WTC11 (cell line): ENCODE measurements around the gene SPTB. TPM values are rescaled to one million over a fixed set of nuclear protein-coding genes. Genes with fewer than 3 reads are reported as not detected.

Experiments
- ATAC-seq: fragments of 200-7000 bp; cut with Tn5 transposase; 2 replicates; pipeline ENCODE4 v1.10.0; 2021; ENCODE audit warnings: mild to moderate bottlenecking, moderate library complexity
- CTCF ChIA-PET: fragments of 300-600 bp; sonication (Branson Sonifier 250); formaldehyde crosslinking; loops from one replicate; lab custom pipeline; 2021; ENCODE audit warnings: antibody characterized with exemption; lab: Charles Lee
- POLR2A ChIA-PET: fragments of 350-600 bp; sonication (Branson Sonifier 250); formaldehyde crosslinking; loops from one replicate; lab custom pipeline; 2021; ENCODE audit warnings: antibody characterized with exemption; lab: Charles Lee
- DNase-seq: peaks from one replicate; pipeline ENCODE4 v3.0.0; 2021; ENCODE audit warnings: low spot score
- H3K27ac Mint-ChIP-seq: 2 replicates; pipeline ENCODE4 v1.8.0; 2021; ENCODE audit warnings: mixed read lengths
- H3K27me3 Mint-ChIP-seq: 2 replicates; pipeline ENCODE4 v1.8.0; 2021; ENCODE audit warnings: low read depth, mild to moderate bottlenecking, moderate library complexity, mixed read lengths
- H3K36me3 Mint-ChIP-seq: 2 replicates; pipeline ENCODE4 v1.8.0; 2021; ENCODE audit warnings: mixed read lengths
- H3K4me1 Mint-ChIP-seq: 2 replicates; pipeline ENCODE4 v1.8.0; 2022; ENCODE audit warnings: mixed read lengths
- H3K4me3 Mint-ChIP-seq: 2 replicates; pipeline ENCODE4 v1.8.0; 2021; ENCODE audit warnings: mild to moderate bottlenecking, moderate library complexity, mixed read lengths
- H3K9me3 Mint-ChIP-seq: 2 replicates; pipeline ENCODE4 v1.8.0; 2021; ENCODE audit warnings: mixed read lengths
- ATF2 ChIP-seq: sonication (generic); formaldehyde crosslinking; IDR thresholded peaks from 2 replicates; pipeline ENCODE4 v1.8.1; 2022; ENCODE audit warnings: low read depth, missing genetic modification reagents, borderline replicate concordance
- CDX4 ChIP-seq: fragments of 250-450 bp; sonication (Bioruptor Pico); IDR thresholded peaks from 2 replicates; pipeline ENCODE4 v1.9.0; 2021; ENCODE audit warnings: moderate library complexity, mild to moderate bottlenecking, inconsistent platforms, borderline replicate concordance
- CTCF ChIP-seq: fragments of 200-600 bp; IDR thresholded peaks from 2 replicates; pipeline ENCODE4 v1.8.0; 2022; ENCODE audit warnings: antibody characterized with exemption
- ELF4 ChIP-seq: sonication (generic); formaldehyde crosslinking; IDR thresholded peaks from 2 replicates; pipeline ENCODE4 v1.8.1; 2022; ENCODE audit warnings: low read depth, mild to moderate bottlenecking, moderate library complexity, missing genetic modification reagents
- JAZF1 ChIP-seq: fragments of 250-450 bp; sonication (Bioruptor Pico); IDR thresholded peaks from 2 replicates; pipeline ENCODE4 v1.9.0; 2021; ENCODE audit warnings: moderate library complexity, mild to moderate bottlenecking, inconsistent platforms
- NR1H2 ChIP-seq: sonication (generic); formaldehyde crosslinking; IDR thresholded peaks from 2 replicates; pipeline ENCODE4 v1.9.0; 2021; ENCODE audit warnings: mild to moderate bottlenecking, moderate library complexity, missing genetic modification reagents
- NR3C1 ChIP-seq: sonication (generic); formaldehyde crosslinking; conservative IDR thresholded peaks from 2 replicates; pipeline ENCODE4 v1.8.1; 2023; ENCODE audit warnings: low read depth, mild to moderate bottlenecking, missing genetic modification reagents
- OVOL2 ChIP-seq: fragments of 250-450 bp; sonication (Bioruptor Pico); IDR thresholded peaks from 2 replicates; pipeline ENCODE4 v1.9.0; 2021; ENCODE audit warnings: mild to moderate bottlenecking, borderline replicate concordance
- PREB ChIP-seq: sonication (generic); formaldehyde crosslinking; IDR thresholded peaks from 2 replicates; pipeline ENCODE4 v1.8.1; 2022; ENCODE audit warnings: mild to moderate bottlenecking, missing genetic modification reagents, moderate library complexity, borderline replicate concordance
- SMAD4 ChIP-seq: sonication (generic); formaldehyde crosslinking; IDR thresholded peaks from 2 replicates; pipeline ENCODE4 v1.8.0; 2022; ENCODE audit warnings: mild to moderate bottlenecking, missing genetic modification reagents
- SP1 ChIP-seq: sonication (generic); formaldehyde crosslinking; conservative IDR thresholded peaks from 2 replicates; pipeline ENCODE4 v1.8.1; 2022; ENCODE audit warnings: missing genetic modification reagents
- TCF7 ChIP-seq: sonication (generic); formaldehyde crosslinking; IDR thresholded peaks from 2 replicates; pipeline ENCODE4 v1.8.0; 2022; ENCODE audit warnings: mild to moderate bottlenecking, low read depth, missing genetic modification reagents, moderate library complexity
- ZNF121 ChIP-seq: sonication (generic); formaldehyde crosslinking; IDR thresholded peaks from 2 replicates; pipeline ENCODE4 v1.8.0; 2023; ENCODE audit warnings: missing genetic modification reagents
- ZNF263 ChIP-seq: sonication (generic); formaldehyde crosslinking; IDR thresholded peaks from 2 replicates; pipeline ENCODE4 v1.8.1; 2022; ENCODE audit warnings: low read depth, mild to moderate bottlenecking, moderate library complexity, missing genetic modification reagents
- ZNF317 ChIP-seq: sonication (generic); formaldehyde crosslinking; IDR thresholded peaks from 2 replicates; pipeline ENCODE4 v1.8.1; 2023; ENCODE audit warnings: low read depth, mild to moderate bottlenecking, moderate library complexity, missing genetic modification reagents, borderline replicate concordance
- ZSCAN18 ChIP-seq: fragments of 250-450 bp; sonication (Bioruptor Pico); IDR thresholded peaks from 2 replicates; pipeline ENCODE4 v2.1.2; 2022; ENCODE audit warnings: mild to moderate bottlenecking, moderate library complexity
- total RNA-seq: library from RNA; stranded (reverse); gene quantifications from 3 replicates; pipeline ENCODE4 v1.2.3, GENCODE V29; 2021
- TF ChIP-seq, protein P1 (sequence below): sonication (generic); formaldehyde crosslinking; conservative IDR thresholded peaks from 2 replicates; pipeline ENCODE4 v1.8.1; 2023; ENCODE audit warnings: mild to moderate bottlenecking, low read depth, missing genetic modification reagents, moderate library complexity
- TF ChIP-seq, protein P2 (sequence below): fragments of 250-450 bp; sonication (Bioruptor Pico); conservative IDR thresholded peaks from 2 replicates; pipeline ENCODE4 v1.9.0; 2021; ENCODE audit warnings: mild to moderate bottlenecking

Gene SPTB
- total RNA-seq, 1 experiment from 2014 or later, result 3.2 TPM

GRCh38 chr14:64768401-64769095 is 111.2 kb downstream of the SPTB start:
- POLR2A ChIA-PET, result no interaction called here
- peaks cover 30% of the 10 kb centered on the region for H3K4me1 Mint-ChIP-seq
- CTCF ChIA-PET, result interaction anchor here (0.6 to 11.4 kb wide), 9 partner anchors 10 to 207 kb away, joined by 3 to 75 read pairs (median 4); no protein-coding TSS in a partner anchor
- ATAC-seq, result no peak
- peaks cover 8% of the 10 kb centered on the region for H3K9me3 Mint-ChIP-seq
- H3K27ac Mint-ChIP-seq, result no peak overlapping the region
- H3K36me3 Mint-ChIP-seq, result peaks cover 12% of the 10 kb centered on the region
- no peak for DNase-seq
- H3K27me3 Mint-ChIP-seq, result peaks cover 14% of the 10 kb centered on the region
- TF ChIP-seq TCF7 (no peak), CDX4 (CRISPR knock-in tag) (no peak), PREB (CRISPR knock-in tag) (no peak), NR3C1 (no peak), OVOL2 (CRISPR knock-in tag) (no peak), ATF2 (no peak), ZSCAN18 (CRISPR knock-in tag) (no peak)
- TF ChIP-seq, protein P1, sequence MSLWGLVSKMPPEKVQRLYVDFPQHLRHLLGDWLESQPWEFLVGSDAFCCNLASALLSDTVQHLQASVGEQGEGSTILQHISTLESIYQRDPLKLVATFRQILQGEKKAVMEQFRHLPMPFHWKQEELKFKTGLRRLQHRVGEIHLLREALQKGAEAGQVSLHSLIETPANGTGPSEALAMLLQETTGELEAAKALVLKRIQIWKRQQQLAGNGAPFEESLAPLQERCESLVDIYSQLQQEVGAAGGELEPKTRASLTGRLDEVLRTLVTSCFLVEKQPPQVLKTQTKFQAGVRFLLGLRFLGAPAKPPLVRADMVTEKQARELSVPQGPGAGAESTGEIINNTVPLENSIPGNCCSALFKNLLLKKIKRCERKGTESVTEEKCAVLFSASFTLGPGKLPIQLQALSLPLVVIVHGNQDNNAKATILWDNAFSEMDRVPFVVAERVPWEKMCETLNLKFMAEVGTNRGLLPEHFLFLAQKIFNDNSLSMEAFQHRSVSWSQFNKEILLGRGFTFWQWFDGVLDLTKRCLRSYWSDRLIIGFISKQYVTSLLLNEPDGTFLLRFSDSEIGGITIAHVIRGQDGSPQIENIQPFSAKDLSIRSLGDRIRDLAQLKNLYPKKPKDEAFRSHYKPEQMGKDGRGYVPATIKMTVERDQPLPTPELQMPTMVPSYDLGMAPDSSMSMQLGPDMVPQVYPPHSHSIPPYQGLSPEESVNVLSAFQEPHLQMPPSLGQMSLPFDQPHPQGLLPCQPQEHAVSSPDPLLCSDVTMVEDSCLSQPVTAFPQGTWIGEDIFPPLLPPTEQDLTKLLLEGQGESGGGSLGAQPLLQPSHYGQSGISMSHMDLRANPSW, result no peak
- TF ChIP-seq, protein P2, sequence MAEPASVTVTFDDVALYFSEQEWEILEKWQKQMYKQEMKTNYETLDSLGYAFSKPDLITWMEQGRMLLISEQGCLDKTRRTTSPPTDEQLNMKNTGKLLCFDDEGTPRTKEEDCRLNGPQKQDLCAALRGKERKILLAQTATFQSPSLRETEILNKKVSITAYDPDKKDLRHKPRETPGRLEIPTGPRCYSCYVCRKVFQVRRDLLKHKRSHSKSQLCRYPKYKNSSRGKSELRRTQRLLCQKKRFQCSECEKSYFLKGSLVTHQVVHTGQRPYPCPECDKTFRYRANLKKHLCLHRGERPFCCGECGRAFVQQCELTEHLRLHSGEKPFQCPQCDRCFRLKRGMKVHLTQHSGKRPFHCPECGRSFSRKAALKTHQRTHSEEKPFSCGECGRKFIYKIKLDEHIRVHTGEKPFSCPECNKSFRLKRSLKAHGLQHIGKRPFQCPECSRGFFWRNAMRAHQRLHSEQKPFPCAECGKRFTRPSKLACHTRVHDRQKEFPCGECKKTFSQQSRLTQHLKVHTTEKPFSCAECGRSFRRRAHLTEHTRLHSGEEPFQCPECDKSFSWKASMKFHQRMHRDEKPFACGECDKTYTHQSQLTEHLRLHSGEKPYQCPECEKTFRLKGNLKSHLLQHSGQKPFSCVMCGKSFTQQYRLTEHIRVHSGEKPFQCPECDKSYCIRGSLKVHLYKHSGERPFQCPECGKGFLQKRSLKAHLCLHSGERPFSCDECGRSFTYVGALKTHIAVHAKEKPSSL (CRISPR knock-in tag), result no peak
- no peak overlapping the region for H3K4me3 Mint-ChIP-seq

DNA sequence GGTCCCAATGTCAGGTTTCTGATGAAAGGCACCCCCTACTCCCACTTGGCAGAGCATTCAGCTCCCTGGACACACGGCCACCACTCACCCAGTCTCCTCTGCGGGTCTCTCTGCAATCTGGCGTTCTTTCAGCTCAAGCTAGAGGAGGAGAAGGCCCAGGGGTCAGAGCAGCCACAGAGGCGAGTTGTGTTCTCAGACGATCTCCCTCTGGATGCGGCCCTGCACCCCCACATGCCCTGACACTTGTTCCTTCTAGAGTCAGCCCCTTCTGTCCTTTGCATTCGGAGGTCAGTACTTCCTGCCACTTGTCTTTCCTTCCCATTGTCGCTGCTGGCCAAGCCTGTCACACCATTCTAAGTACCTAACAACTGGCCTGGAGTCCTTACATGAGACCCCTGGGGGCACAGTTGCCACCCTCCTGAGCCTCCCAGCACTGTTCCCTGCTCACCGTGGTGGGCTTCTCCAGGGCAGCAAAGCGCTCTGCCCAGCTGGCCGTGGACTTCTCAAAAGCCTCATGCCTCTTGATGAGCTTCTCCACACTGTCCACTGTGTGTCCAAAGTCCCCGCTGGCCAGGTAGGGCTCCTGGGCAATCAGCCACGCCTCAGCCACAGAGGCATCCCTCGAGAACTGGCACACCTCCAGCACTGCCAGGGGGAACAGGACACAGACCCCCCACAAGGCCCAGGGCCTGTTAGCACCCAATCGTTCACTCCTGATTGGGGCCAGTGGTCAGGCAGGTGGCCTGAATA is 112.3 kb downstream of the SPTB start:
- H3K4me3 Mint-ChIP-seq, result no peak overlapping the region
- TF ChIP-seq ELF4 (CRISPR knock-in tag), result no peak
- TF ChIP-seq SMAD4 (CRISPR knock-in tag), result no peak
- TF ChIP-seq ZNF121, result no peak
- no peak for TF ChIP-seq ZNF317 (CRISPR knock-in tag)
- TF ChIP-seq NR1H2, result no peak
- TF ChIP-seq CTCF, result no peak
- TF ChIP-seq SP1, result no peak
- no peak for TF ChIP-seq JAZF1 (CRISPR knock-in tag)
- no peak for TF ChIP-seq ZNF263 (CRISPR knock-in tag)
- ATAC-seq (no peak), DNase-seq (no peak)
- H3K27me3 Mint-ChIP-seq, result peaks cover 15% of the 10 kb centered on the region
- POLR2A ChIA-PET, result no interaction called here
- peaks cover 41% of the 10 kb centered on the region for H3K4me1 Mint-ChIP-seq
- CTCF ChIA-PET, result interaction anchor here (0.6 to 11.4 kb wide), 24 partner anchors 8 to 208 kb away, joined by 3 to 75 read pairs (median 4); partner anchors contain the start of gene PLEKHG3
- H3K27ac Mint-ChIP-seq, result peak overlapping the region; percentile 74; the same call in 1 of the 2 replicates
- no peaks in the 10 kb centered on the region for H3K9me3 Mint-ChIP-seq
- H3K36me3 Mint-ChIP-seq, result peaks cover under 1% of the 10 kb centered on the region; the same call in 1 of the 2 replicates
